Measurements from ENCODE around the gene SF3A2. TPM values are rescaled to one million over a fixed set of nuclear protein-coding genes. Genes with fewer than 3 reads are reported as not detected.

Gene SF3A2
- polyA plus RNA-seq (2013, experiment 1 of 2): 109 TPM
- polyA plus RNA-seq (2013, experiment 2 of 2): 111 TPM

GRCh38 chr19:2236314-2237050 is at the start of gene SF3A2, which contains the start of gene PLEKHJ1:
SF3A2 (plus strand) TSS chr19:2236824; CDS start chr19:2243419, 6,595 bp downstream.
PLEKHJ1 (minus strand) TSS chr19:2236329; CDS start chr19:2236248, 81 bp downstream.
- Histone ChIP-seq H2AK5ac (ENCODE audit: low read length) (no peak within 1 kb of the TSS), H2BK15ac (replicated peaks; ENCODE audit: low read depth) (no peak within 1 kb of the TSS), H3K4ac (ENCODE audit: low read depth, low read length) (peak within 1 kb of the TSS; percentile 97), H3K4me2 (ENCODE audit: low read length) (peak within 1 kb of the TSS; percentile 83), H3K36me3 (ENCODE audit: control insufficient read depth, insufficient read depth, low read length) (peaks cover 4% of the 10 kb centered on the region), H4K8ac (ENCODE audit: low read depth, low read length) (peak within 1 kb of the TSS; percentile 16), H2BK5ac (ENCODE audit: low read length) (peak within 1 kb of the TSS; percentile 83), H3K56ac (ENCODE audit: low read length) (peak within 1 kb of the TSS; percentile 99), H4K5ac (ENCODE audit: low read length) (no peak within 1 kb of the TSS), H3K23ac (ENCODE audit: low read length) (peak within 1 kb of the TSS; percentile 57), H3K79me2 (ENCODE audit: control insufficient read depth, insufficient read depth, low read length) (peaks cover 68% of the 10 kb centered on the region), H3K27me3 (ENCODE audit: insufficient read depth, low read length, poor library complexity) (no peaks in the 10 kb centered on the region), H2BK120ac (ENCODE audit: low read depth, low read length) (peak within 1 kb of the TSS; percentile 55), H3K27ac (ENCODE audit: low read depth, low read length) (peak within 1 kb of the TSS; percentile 95), H3K18ac (ENCODE audit: low read length) (peak within 1 kb of the TSS; percentile 91), H3K79me1 (ENCODE audit: low read length) (peaks cover 17% of the 10 kb centered on the region), H3K9ac (ENCODE audit: low read length) (peak within 1 kb of the TSS; percentile 97), H3K4me3 (ENCODE audit: low read length) (peak within 1 kb of the TSS; percentile 89), H3K4me1 (ENCODE audit: control insufficient read depth, low read depth, low read length) (peaks cover 5% of the 10 kb centered on the region)
- no CpG with 5 or more reads among the region's 80 CpGs for WGBS (ENCODE audit: extremely low coverage, insufficient coverage, low lambda C conversion rate)
- peak; percentile 99 for DNase-seq

GRCh38 chr19:2187159-2187558 is 49.5 kb upstream of the SF3A2 start:
- Histone ChIP-seq H2AK5ac (ENCODE audit: low read length) (no peak overlapping the region), H3K4me3 (ENCODE audit: low read length) (no peak overlapping the region)
- no CpG with 5 or more reads among the region's 13 CpGs for WGBS (ENCODE audit: extremely low coverage, insufficient coverage, low lambda C conversion rate)

GRCh38 chr19:2188708-2189385 is 47.8 kb upstream of the SF3A2 start:
- no peak overlapping the region for H3K4me2 ChIP-seq (ENCODE audit: low read length)
- H3K27me3 ChIP-seq (ENCODE audit: insufficient read depth, low read length, poor library complexity): no peaks in the 10 kb centered on the region
- H3K23ac ChIP-seq (ENCODE audit: low read length): no peak overlapping the region
- H3K9ac ChIP-seq (ENCODE audit: low read length): no peak overlapping the region
- no peak overlapping the region for H2AK5ac ChIP-seq (ENCODE audit: low read length)
- no peak overlapping the region for H2BK5ac ChIP-seq (ENCODE audit: low read length)
- DNase-seq: no peak
- H3K4me1 ChIP-seq (ENCODE audit: control insufficient read depth, low read depth, low read length): no peaks in the 10 kb centered on the region
- H3K56ac ChIP-seq (ENCODE audit: low read length): no peak overlapping the region
- no peak overlapping the region for H3K27ac ChIP-seq (ENCODE audit: low read depth, low read length)
- no CpG with 5 or more reads among the region's 19 CpGs for WGBS (ENCODE audit: extremely low coverage, insufficient coverage, low lambda C conversion rate)
- peaks cover 10% of the 10 kb centered on the region for H3K36me3 ChIP-seq (ENCODE audit: control insufficient read depth, insufficient read depth, low read length)
- H2BK15ac ChIP-seq (replicated peaks; ENCODE audit: low read depth): no peak overlapping the region
- H4K5ac ChIP-seq (ENCODE audit: low read length): no peak overlapping the region
- H3K4me3 ChIP-seq (ENCODE audit: low read length): no peak overlapping the region
- H3K79me2 ChIP-seq (ENCODE audit: control insufficient read depth, insufficient read depth, low read length): peaks cover 5% of the 10 kb centered on the region
- no peak overlapping the region for H3K4ac ChIP-seq (ENCODE audit: low read depth, low read length)
- no peak overlapping the region for H4K8ac ChIP-seq (ENCODE audit: low read depth, low read length)
- no peak overlapping the region for H2BK120ac ChIP-seq (ENCODE audit: low read depth, low read length)
- H3K18ac ChIP-seq (ENCODE audit: low read length): no peak overlapping the region
- peaks cover 15% of the 10 kb centered on the region for H3K79me1 ChIP-seq (ENCODE audit: low read length)

More at GRCh38 chr19:2187159-2187558, 49.5 kb upstream of the SF3A2 start:
- Histone ChIP-seq H4K5ac (ENCODE audit: low read length) (no peak overlapping the region), H3K4me2 (ENCODE audit: low read length) (no peak overlapping the region), H3K23ac (ENCODE audit: low read length) (no peak overlapping the region), H3K79me2 (ENCODE audit: control insufficient read depth, insufficient read depth, low read length) (peaks cover 6% of the 10 kb centered on the region), H2BK15ac (replicated peaks; ENCODE audit: low read depth) (no peak overlapping the region), H3K27me3 (ENCODE audit: insufficient read depth, low read length, poor library complexity) (no peaks in the 10 kb centered on the region), H2BK5ac (ENCODE audit: low read length) (no peak overlapping the region), H3K4ac (ENCODE audit: low read depth, low read length) (no peak overlapping the region), H3K79me1 (ENCODE audit: low read length) (peaks cover 18% of the 10 kb centered on the region), H3K18ac (ENCODE audit: low read length) (no peak overlapping the region), H3K36me3 (ENCODE audit: control insufficient read depth, insufficient read depth, low read length) (peaks cover 7% of the 10 kb centered on the region), H3K4me1 (ENCODE audit: control insufficient read depth, low read depth, low read length) (no peaks in the 10 kb centered on the region), H3K56ac (ENCODE audit: low read length) (no peak overlapping the region), H3K9ac (ENCODE audit: low read length) (no peak overlapping the region), H4K8ac (ENCODE audit: low read depth, low read length) (no peak overlapping the region), H3K27ac (ENCODE audit: low read depth, low read length) (no peak overlapping the region), H2BK120ac (ENCODE audit: low read depth, low read length) (no peak overlapping the region)
- DNase-seq: no peak

GRCh38 chr19:2189880-2190279 is 46.7 kb upstream of the SF3A2 start:
- H4K5ac ChIP-seq (ENCODE audit: low read length): no peak overlapping the region
- H3K56ac ChIP-seq (ENCODE audit: low read length): no peak overlapping the region
- H3K36me3 ChIP-seq (ENCODE audit: control insufficient read depth, insufficient read depth, low read length): peaks cover 10% of the 10 kb centered on the region
- H3K27me3 ChIP-seq (ENCODE audit: insufficient read depth, low read length, poor library complexity): no peaks in the 10 kb centered on the region
- peaks cover 2% of the 10 kb centered on the region for H3K79me2 ChIP-seq (ENCODE audit: control insufficient read depth, insufficient read depth, low read length)
- H2BK5ac ChIP-seq (ENCODE audit: low read length): no peak overlapping the region
- H2AK5ac ChIP-seq (ENCODE audit: low read length): no peak overlapping the region
- no peak overlapping the region for H2BK15ac ChIP-seq (replicated peaks; ENCODE audit: low read depth)
- H3K23ac ChIP-seq (ENCODE audit: low read length): no peak overlapping the region
- no peak overlapping the region for H3K4me2 ChIP-seq (ENCODE audit: low read length)
- H3K18ac ChIP-seq (ENCODE audit: low read length): no peak overlapping the region
- no peak overlapping the region for H3K4me3 ChIP-seq (ENCODE audit: low read length)
- no peak overlapping the region for H3K9ac ChIP-seq (ENCODE audit: low read length)
- H3K79me1 ChIP-seq (ENCODE audit: low read length): peaks cover 9% of the 10 kb centered on the region
- H4K8ac ChIP-seq (ENCODE audit: low read depth, low read length): no peak overlapping the region
- no peaks in the 10 kb centered on the region for H3K4me1 ChIP-seq (ENCODE audit: control insufficient read depth, low read depth, low read length)
- no peak overlapping the region for H3K4ac ChIP-seq (ENCODE audit: low read depth, low read length)
- no peak overlapping the region for H2BK120ac ChIP-seq (ENCODE audit: low read depth, low read length)
- WGBS (ENCODE audit: extremely low coverage, insufficient coverage, low lambda C conversion rate): no CpG with 5 or more reads among the region's 16 CpGs
- H3K27ac ChIP-seq (ENCODE audit: low read depth, low read length): no peak overlapping the region
- DNase-seq: no peak

- no peak for DNase-seq
- peaks cover 5% of the 10 kb centered on the region for H3K79me1 ChIP-seq (ENCODE audit: low read length)
- H4K8ac ChIP-seq (ENCODE audit: low read depth, low read length): no peak overlapping the region
- H3K36me3 ChIP-seq (ENCODE audit: control insufficient read depth, insufficient read depth, low read length): peaks cover 8% of the 10 kb centered on the region
- no peak overlapping the region for H2BK15ac ChIP-seq (replicated peaks; ENCODE audit: low read depth)
- H3K4me1 ChIP-seq (ENCODE audit: control insufficient read depth, low read depth, low read length): no peaks in the 10 kb centered on the region
- no peak overlapping the region for H4K5ac ChIP-seq (ENCODE audit: low read length)
- H3K4me2 ChIP-seq (ENCODE audit: low read length): no peak overlapping the region
- H3K9ac ChIP-seq (ENCODE audit: low read length): no peak overlapping the region
- H2BK5ac ChIP-seq (ENCODE audit: low read length): no peak overlapping the region
- H2AK5ac ChIP-seq (ENCODE audit: low read length): no peak overlapping the region
- H3K18ac ChIP-seq (ENCODE audit: low read length): no peak overlapping the region
- H3K27me3 ChIP-seq (ENCODE audit: insufficient read depth, low read length, poor library complexity): no peaks in the 10 kb centered on the region
- no peak overlapping the region for H3K23ac ChIP-seq (ENCODE audit: low read length)
- no peak overlapping the region for H2BK120ac ChIP-seq (ENCODE audit: low read depth, low read length)
- no CpG with 5 or more reads among the region's 37 CpGs for WGBS (ENCODE audit: extremely low coverage, insufficient coverage, low lambda C conversion rate)
- H3K4me3 ChIP-seq (ENCODE audit: low read length): no peak overlapping the region
- H3K79me2 ChIP-seq (ENCODE audit: control insufficient read depth, insufficient read depth, low read length): no peaks in the 10 kb centered on the region
- H3K27ac ChIP-seq (ENCODE audit: low read depth, low read length): no peak overlapping the region
- no peak overlapping the region for H3K4ac ChIP-seq (ENCODE audit: low read depth, low read length)
- no peak overlapping the region for H3K56ac ChIP-seq (ENCODE audit: low read length)
These were observed 45.7 kb upstream of the SF3A2 start for GRCh38 chr19:2190848-2191455.
